NCI-H82 treated with DMSO at 0.1 percent for 48 hours (cell line): ENCODE measurements around the gene MAPKAP1.

Experiments
- DNase-seq: peaks from one replicate; lab custom pipeline; 2025; ENCODE audit not compliant: unreplicated experiment; lab: John Stamatoyannopoulos, UW

Gene MAPKAP1

DNA sequence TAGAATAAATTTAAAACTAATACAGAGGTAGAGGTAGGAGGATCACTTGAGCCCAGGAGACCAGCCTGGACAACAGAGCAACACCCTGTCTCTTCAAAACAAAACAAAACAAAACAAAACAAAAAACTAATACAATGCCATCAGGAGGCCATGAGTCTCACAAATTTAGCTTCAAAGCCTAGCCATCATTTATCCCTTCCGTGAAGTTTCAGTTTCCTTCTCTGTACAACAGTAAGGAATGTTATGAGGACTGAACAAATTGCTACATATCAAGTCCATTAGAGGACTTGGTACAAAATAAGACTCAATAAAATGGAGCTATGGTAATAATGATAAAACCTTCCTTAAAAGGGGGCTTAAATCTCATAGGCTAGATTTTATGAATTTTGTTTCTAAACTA lies 60.8 kb downstream of the MAPKAP1 start:
- DNase-seq: no peak

DNA sequence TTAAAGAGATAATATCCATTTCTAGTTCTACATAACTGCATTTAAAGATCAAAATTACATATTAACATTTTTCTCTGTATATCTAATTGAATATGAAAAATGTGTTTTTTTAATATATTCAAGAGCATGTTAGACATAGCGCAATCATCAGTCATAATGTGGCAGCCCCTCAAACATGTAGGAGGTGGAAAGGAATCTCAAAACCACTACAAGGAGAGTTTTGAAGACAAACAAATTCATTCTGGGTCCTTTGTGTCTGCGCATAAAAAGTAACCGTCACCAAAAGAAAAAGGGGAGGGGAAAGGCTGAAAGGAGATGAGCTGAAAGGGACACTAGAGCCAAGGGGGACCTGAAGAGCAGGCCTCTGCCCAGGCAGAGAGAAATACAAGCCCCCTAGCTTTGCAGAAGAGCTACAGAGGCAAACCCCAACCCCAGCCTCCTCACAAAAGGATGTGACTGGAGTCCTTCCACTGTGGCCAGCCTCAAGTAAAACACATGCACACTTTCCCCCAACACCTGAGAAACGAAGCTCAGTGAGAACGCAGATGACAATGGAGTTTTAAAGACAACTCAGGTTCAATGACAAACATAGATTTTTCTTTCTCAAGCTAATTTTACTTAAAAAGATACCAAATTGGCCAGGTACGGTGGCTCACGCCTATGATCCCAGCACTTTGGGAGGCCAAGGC lies 62.0 kb downstream of the MAPKAP1 start:
- DNase-seq: no peak

DNA sequence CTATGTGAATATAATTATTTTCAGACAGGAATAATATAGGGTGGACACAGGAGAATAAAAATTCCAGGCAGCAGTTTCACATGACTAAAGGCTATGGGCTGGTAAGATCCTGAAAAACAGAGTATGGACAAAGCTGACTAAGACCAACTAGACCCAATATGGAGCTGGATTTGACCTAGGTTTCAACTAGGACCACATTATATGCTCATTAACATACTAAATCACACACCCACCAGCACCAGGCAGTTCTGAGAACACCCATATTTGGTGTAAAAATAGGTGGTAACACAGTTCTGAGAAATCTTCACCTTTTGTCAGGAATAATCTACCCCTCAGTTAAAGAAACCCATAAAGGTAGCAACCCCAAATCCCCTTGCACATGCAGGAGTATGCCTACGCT lies 64.7 kb downstream of the MAPKAP1 start:
- DNase-seq: no peak

DNA sequence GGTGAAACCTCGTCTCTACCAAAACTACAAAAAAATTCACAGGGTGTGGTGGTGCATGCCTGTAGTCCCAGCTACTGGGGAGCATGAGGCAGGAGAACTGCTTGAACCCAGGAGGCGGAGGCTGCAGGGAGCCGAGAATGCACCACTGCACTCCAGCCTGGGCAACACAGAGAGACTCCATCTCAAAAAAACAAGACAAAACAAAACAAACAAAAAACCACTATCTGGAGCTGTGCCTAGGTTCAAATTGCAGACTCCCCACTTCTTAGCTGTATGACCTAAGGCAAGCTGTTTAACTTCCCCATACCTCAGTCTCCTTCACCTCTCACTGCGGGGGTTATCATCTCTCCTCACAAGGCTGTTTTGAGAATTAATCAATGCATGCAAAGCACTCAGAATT lies 68.0 kb downstream of the MAPKAP1 start:
- no peak for DNase-seq

DNA sequence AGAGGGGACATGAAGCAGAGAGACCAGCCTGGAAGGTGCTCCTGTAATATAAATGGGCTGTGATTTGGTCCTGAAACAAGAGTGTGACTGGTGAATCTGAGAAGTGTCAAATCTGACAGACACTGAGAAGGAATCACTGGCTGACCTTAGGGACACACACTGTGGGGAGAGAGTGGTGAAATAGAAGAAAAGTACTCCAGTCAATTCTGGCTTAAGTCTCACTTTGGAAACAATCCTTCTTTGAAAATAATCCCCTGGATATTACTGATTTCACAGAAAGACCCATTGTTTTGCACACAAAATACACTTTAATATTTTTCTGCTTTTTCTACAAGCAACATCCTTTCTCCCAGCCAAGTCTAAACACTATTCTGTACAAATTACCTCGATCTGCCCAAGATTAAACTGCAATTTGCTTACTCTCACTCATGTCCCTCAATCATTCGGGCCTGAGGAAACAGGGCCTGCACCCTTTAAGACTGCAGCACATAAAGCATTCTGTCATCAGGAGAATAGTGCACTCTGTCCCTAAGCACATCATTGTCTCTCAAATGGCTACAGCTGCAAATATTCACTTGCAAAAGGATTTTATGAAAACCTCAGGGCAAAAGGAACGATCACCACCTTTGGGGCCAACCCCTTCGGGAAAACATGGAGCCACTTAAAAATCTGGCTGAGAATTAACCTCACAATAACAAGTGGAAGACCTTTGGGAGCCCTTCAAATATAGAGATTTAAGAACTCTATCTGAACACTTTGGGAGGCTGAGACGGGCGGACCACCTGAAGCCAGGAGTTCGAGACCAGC lies 68.6 kb downstream of the MAPKAP1 start:
- no peak for DNase-seq

DNA sequence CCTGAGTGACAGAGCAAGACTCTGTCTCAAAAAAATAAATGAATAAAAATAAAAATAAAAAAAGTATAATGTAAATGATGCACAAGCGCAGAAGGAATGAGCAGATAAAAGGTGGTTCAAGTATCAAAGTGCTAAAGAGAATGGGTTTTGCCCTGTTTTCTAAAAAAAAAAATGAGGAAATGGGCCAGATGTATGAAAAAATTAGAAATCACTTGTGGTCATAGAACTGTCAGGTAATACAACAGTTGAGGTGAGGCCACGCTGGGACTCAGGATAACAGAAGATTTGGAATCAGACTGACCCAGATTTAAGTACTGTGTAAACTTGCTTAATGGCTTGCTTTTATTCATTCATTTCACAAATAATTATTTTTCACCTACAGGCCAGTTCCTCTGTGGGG lies 69.8 kb downstream of the MAPKAP1 start:
- DNase-seq: no peak

DNA sequence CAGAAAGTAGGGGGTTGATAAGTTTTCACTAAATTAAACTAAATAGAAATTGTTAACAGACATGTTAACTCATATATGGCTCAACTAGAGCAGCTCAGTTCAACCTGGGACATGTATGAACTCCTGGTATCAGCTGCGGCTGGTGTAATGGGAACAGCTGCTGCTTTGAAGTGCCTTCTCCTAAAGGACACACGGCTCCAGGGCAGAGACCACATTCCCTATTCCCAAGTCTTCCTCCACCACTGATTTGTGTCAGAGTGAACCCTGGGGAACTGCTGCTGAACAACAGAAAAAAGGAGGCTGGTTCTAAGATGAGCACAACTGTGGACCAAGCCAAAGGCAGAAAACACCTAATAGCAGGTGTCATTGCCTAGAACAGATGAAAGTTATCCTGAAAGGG lies 71.1 kb downstream of the MAPKAP1 start:
- DNase-seq: no peak

DNA sequence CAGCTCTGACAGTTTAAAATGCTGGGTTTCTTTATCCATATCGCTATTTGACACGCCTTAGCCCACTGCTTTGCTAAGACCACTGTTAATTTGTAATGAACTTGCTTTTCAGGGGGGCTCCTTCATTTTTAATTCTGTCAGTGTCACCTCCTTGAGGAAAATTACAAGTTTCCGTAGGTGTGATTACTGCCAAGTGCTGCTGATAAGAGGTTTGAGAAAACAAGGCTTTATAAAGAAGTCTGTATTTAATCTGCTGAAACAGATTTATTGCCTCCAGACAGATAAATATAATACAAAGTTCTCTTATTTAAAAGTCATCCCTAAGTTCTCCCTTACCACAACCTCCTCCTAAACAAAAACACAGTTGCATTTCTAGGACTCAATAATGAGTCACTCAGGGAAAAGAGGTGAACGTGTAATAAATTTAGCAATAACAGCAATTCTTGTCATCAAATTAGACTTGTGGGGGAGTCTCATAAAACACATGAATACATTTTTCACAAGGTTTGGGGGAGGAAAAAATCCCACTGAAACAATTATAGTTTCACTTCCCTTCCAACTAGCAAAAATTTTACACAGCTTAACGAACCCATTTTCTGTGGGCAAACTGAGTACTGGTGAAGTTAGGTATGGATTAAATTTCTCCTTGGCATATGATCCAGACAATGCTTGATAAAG lies 72.8 kb downstream of the MAPKAP1 start:
- DNase-seq: no peak

DNA sequence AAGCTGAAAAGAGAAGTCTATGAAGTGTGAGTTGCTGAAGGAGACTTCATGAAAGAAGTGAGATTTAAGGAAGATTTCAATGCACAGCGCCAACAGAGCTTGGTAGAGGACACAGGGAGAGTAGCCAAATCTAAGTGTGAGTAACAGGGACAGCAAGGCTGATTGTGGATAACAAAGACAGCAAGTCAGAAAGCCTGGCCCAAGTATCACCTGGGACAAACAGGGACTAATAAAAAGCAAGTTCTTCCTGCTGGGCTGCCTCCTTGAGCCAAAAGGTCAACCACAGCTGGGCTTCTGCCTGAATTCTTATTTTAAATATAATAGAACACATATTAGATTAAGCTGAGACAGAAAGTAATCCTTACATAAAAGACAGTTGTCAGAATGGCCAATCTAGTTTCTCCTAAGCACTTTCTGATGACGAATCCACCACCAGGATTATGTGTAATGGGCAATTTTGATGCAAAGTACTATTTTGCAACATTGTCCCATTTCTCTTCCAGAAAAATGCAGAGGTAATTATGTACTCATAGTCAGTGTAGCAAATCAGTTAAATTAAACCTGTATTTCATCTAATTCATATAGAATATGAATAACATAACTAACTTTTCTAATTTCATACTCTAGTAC lies 73.8 kb downstream of the MAPKAP1 start:
- no peak for DNase-seq

DNA sequence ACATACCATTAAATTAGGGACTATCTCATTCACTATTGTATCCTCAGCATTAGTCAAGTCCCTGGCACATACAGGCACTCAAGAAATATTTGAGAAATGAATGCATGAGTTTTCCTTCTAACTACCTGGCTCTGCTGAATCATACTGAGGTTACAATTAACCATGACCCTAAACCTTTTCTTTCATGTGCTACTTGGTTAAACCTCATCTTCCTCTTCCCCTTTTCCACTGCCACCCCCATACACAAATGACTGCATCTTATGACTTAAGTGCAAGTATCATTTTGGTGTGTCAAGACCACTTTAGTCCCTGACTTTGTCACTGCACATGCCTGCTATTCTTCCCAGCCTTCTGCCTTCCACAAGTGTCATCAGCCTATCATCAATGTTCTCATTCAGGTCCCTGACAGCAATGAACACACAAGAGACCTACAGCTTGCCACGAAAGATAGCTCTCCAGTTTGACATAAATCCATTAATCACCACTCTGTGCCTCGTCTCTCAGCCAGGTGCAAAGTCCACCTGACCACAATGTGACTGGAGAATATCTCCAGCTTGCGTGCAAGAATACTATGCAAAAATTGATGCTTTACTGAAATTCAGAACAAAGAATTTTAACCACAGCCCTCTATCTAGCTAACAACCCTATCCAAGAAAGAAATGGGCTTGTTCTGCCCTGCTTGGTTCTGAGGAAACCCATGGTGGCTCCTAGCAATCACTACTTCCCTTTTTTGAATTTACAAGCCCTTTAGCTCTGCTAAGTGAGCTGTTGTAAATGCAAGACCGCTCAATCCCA lies 74.5 kb downstream of the MAPKAP1 start:
- no peak for DNase-seq

DNA sequence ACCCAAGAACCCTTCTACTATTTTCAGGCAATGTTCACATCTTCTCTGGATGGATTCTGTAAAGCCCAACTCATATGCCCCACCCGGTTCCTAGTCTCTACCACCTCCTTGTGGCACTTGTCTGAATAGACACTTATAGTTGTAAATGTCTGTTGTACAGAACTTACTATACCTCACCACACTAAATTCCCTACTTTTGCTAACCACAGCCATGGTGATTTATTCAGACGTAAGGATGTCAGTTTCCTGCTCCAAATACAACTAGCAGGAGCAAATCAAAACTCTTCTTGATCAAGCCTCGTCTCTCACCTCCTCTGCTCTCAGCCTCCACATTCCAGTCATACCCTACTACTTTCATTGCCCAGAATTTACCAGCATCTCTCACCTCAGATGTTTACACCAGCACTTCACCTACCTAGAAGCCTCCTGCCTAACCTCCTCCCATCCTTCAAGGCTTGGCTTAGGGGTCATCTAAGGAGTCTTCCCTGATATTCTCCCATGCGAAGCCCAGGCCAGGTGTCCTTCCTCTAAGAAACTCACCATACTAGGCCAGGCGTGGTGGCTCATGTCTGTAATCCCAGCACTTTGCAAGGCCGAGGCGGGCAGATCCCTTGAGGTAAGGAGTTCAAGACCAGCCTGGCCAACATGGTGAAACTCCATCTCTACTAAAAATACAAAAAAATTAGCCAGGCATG lies 75.5 kb downstream of the MAPKAP1 start:
- DNase-seq: peak; percentile 34

DNA sequence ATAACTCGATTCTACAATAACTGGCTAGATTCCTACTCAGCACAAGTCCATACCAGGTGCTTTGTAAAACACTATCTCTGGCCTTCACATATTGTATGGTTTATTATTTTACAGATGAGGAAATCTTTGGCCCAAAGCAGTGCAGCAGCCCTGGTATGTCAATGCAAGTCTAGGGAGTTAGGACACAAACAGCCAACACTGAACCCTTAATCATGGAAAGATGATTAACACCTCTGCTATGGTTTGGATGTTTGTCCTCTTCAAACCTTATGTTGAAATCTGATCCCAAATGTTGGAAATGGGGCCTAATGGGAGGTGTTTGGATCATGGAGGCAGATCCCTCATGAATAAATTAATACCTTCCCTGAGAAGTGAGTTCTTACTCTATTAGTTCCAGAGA lies 76.6 kb downstream of the MAPKAP1 start:
- DNase-seq: no peak

DNA sequence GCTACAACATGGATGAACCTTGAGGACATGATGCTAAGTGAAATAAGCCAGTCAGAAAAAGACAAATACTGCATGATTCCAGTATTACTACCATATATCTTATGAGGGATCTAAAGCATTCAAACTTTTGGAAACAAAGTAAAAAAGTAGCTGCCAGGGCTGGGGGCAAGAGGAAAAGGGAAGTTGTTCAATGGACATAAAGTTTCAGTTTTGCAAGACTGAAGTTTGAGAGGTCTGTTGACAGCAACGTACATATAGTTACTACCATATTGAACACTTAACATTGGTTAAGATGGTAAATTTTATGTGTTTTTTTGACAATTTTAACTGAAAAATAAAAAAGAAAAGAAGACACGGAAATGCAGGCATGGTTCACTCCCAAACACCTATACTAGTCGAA lies 77.6 kb downstream of the MAPKAP1 start:
- DNase-seq: no peak

DNA sequence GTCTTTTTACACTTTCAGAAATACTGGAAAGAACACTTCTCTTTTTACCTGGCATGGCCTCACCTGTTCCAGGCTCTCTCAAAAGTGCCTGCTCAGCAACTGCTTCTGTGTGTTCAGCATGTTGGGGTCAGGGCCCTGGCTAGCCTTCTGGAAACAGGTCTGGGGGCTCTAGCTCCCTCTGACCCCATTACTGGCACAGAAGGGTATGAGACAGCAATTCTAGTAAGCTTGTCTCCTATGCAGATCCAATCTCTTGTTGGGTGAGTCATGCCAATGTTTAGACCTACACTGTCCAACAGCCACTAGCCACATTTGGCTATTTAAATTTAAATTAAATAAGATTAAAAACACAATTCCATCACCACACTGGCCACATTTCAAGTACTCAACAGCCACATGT lies 80.8 kb downstream of the MAPKAP1 start:
- no peak for DNase-seq

DNA sequence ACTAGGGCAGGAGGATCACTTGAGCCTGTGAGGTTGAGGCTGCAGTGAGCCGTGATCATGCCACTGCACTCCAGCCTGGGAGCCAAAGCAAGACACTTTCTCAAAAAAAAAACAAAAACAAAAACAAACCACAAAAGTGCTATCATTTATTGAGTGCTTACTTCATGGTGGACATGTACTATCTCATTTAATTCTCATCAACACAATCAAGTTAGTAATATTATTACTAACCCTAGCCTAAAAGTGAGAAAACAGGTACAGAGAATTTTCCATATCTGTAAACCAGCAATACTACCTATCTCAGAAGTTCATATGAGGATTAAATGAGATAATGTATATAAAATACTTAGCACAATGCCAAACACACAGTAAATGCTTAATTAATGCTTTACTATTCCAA lies 85.8 kb downstream of the MAPKAP1 start:
- DNase-seq: no peak

DNA sequence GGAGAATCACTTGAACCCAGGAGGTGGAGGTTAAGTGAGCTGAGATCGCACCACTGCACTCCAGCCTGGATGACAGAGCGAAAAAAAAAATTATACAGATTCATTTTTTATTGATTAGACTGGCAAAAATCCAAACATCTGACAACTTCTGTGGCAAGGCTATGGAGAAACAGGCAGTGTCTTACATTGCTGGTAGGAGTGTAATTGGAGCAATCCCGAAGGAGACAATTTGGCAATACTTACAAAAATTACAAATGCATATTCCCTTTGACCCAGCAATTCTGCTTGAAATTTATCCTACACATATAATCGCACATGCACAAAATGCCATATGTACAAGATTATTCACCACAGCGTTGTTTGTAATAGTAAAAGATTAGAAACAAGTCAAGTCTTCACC lies 86.8 kb downstream of the MAPKAP1 start:
- no peak for DNase-seq

DNA sequence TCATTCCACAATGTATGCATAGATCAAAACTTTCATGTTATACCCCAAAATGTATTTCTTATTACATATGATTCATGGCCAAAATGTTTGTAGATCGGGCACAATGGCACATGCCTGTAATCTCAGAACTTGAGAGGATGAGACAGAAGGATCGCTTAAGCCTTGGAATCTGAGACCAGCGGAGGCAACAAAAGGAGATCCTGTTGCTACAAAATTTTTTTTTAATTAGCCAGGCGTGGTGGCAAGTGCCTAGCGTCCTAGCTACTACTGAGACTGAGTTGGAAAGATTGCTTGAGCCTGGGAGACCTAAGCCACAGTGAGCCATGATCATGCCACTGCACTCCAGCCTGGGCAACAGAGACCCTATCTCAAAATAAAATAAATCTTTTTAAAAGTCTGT lies 89.9 kb downstream of the MAPKAP1 start:
- DNase-seq: peak; percentile 47

DNA sequence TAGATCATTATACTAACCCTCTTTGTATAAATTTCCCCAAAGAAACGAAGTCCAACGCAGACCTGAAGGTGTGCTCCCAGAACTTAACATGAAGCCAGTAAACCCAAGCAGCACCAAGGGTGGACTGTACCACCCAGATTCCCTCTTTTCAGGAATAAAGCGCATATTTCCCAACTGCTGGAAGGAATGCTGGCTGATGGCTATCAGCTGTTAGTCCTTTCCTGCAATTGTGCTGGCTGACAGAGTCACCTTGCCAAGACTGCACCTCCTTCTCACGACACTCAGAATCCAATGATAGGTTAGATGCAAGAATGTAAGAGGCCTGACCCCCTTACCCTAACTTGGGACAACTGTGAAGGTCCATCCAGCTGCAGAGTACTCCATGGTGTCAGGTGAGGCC lies 93.9 kb downstream of the MAPKAP1 start:
- DNase-seq: no peak

DNA sequence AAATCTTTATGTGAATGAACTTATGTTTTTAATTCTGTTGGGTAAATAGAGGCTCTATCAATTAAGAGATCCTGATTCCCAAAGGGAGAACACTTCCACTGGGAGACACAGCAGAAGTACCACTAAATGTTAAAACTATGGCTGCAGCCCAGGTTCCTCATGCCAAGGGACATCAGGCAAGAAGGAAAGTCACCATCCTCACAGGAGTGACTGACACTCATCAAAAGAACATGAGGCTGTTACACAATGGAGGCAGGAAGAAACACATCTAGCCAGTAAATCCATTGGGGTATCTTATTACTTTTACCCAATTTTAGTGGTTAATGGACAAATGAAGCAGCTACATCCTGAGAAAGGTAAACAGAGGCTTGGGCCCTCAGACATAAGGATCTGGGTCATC lies 94.4 kb downstream of the MAPKAP1 start:
- no peak for DNase-seq

DNA sequence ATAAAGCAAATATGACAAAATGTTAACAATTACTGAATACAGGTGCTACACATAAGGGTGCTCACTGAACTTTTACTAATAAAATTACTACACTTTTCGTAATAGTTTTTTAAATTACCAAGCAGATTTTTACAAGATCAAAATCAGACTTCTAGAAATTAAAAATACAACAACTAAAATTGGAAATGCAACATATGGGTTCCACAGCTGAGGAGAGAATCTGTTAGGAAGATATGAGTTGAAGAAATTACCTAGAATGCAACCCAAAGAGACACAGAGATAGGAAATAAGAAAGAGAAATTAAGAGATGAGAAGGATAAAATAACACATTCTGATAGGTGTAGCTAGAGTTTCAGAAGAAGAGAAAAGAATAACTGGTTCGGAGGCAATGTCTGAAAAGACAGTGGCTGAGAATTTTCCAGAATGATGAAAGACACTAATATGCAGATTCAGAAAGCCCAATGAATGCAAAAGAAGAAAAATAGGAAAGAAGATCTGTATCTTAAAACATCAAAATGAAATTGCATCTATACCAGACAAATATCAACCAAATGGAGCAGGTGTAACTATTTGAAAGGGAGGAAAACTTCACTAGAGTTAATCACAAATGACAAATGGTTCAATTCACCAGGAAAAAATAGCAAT lies 95.8 kb downstream of the MAPKAP1 start:
- DNase-seq: no peak
